ENCODE measurements around the gene CR1L. TPM values are rescaled to one million over a fixed set of nuclear protein-coding genes. Genes with fewer than 3 reads are reported as not detected.
"Not testable (repeated sequence)": the region's sequence is repeated elsewhere in the genome, so short reads cannot be mapped to it uniquely, and the experiment has no call there.

Gene CR1L
- total RNA-seq, 1 donor from 2014 or later = 0.60 TPM

DNA sequence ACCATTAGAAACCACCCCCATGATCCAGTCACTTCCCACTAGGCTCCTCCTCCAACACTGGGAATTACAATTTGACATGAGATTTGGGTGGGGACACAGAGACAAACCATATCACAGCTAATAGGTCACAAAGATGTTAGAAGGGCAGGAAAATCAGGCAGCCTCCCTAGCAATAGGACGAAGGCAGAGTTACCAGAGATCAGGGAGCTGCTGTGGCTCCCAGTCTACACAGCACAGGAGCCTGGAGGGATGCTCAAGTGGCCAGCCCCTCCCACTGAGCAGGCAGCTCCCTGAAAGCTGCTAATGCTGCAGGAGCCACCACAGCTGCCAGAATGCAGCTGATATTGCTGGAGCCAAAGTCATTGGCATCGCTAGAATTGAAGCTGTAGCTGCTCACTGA, 51.0 kb downstream of the CR1L start:
- ATAC-seq (ENCODE audit: low read depth) = no peak
- H3K36me3 Mint-ChIP-seq (ENCODE audit: low read depth) = no peaks in the 10 kb centered on the region
- no peak overlapping the region for H3K4me3 Mint-ChIP-seq
- H3K4me1 Mint-ChIP-seq = no peaks in the 10 kb centered on the region
- no peak for TF ChIP-seq CTCF (IDR thresholded peaks at IDR 0.05)
- no peak for DNase-seq
- peaks cover 5% of the 10 kb centered on the region for H3K27me3 Mint-ChIP-seq
- ChIA-PET CTCF (no interaction called here), POLR2A (no interaction called here)
- H3K27ac Mint-ChIP-seq = no peak overlapping the region
- H3K9me3 Mint-ChIP-seq = no peaks in the 10 kb centered on the region
- intact Hi-C loops (cut with micrococcal nuclease) = no loop called here

DNA sequence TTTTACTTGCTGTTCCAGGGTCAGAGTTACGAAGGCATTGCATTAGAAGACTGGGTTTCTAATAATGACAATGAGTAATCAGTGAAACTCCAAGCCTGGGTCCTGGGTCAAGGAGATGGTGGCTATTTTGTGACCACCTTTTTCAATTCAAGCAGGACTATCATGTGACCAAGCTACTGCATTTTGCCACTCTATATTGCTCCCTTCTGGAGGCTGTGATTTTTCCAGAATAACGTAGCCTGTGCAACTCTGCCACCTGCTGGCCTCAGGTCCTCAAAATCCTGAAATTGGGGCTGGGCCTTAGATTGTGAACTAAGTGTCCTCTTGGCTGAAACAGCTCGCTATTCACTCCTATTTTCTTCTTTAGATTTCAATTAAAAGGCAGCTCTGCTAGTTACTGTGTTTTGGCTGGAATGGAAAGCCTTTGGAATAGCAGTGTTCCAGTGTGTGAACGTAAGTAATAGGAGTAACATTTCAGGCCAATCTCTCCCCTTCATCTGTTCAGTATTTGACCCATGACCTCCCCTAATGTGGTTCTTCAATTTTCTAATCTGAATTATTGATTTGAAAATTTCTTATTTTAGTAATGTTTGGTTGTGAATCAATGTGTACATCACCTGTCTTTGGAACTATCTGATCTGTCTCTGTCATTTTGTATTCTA, 54.0 kb downstream of the CR1L start:
- ChIA-PET POLR2A (no interaction called here), CTCF (interaction anchor here (1.3 to 2.1 kb wide), 4 partner anchors 79 to 120 kb away, joined by 4 to 8 read pairs (median 6); no protein-coding TSS in a partner anchor)
- Mint-ChIP-seq H3K4me3 (no peak overlapping the region), H3K27ac (no peak overlapping the region), H3K9me3 (no peaks in the 10 kb centered on the region), H3K4me1 (no peaks in the 10 kb centered on the region), H3K36me3 (ENCODE audit: low read depth) (no peaks in the 10 kb centered on the region), H3K27me3 (peaks cover 7% of the 10 kb centered on the region)
- TF ChIP-seq CTCF (IDR thresholded peaks at IDR 0.05) = no peak
- DNase-seq (no peak), ATAC-seq (ENCODE audit: low read depth) (no peak)
- intact Hi-C loops (cut with micrococcal nuclease) = no loop called here

DNA sequence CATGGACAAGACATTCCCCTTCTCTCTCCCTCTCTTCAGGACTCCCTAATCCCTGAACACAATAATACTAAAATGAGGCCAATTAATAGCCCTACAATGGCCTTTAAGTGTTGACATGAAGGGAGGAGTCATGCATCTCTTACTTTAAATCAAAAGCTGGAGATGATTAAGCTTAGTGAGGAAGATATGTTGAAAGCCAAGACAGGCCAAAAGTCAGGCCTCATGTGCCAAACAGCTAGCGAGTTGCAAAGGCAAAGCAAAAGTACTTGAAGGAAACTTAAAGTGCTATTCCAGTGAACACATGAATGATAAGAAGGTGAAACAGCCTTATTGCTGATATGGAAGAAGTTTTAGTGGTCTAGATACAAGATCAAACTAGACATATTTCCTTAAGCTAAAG, 57.4 kb downstream of the CR1L start:
- POLR2A ChIA-PET = no interaction called here
- H3K4me3 Mint-ChIP-seq = no peak overlapping the region
- no peak for ATAC-seq (ENCODE audit: low read depth)

GRCh38 chr1:207703712-207704111, 58.8 kb downstream of the CR1L start:
- Mint-ChIP-seq H3K9me3 (no peaks in the 10 kb centered on the region), H3K27ac (no peak overlapping the region), H3K4me3 (no peak overlapping the region), H3K36me3 (ENCODE audit: low read depth) (no peaks in the 10 kb centered on the region), H3K27me3 (peaks cover 2% of the 10 kb centered on the region), H3K4me1 (no peaks in the 10 kb centered on the region)
- TF ChIP-seq CTCF (IDR thresholded peaks at IDR 0.05) = no peak
- intact Hi-C loops (cut with micrococcal nuclease) = no loop called here
- ChIA-PET CTCF (no interaction called here), POLR2A (no interaction called here)
- no peak for DNase-seq
- ATAC-seq (ENCODE audit: low read depth) = no peak

More for the DNA sequence above, 57.4 kb downstream of the CR1L start:
- CTCF ChIA-PET = no interaction called here
- DNase-seq = no peak
- no peak overlapping the region for H3K27ac Mint-ChIP-seq
- peaks cover 2% of the 10 kb centered on the region for H3K27me3 Mint-ChIP-seq
- no peaks in the 10 kb centered on the region for H3K9me3 Mint-ChIP-seq
- intact Hi-C loops (cut with micrococcal nuclease) = no loop called here
- no peaks in the 10 kb centered on the region for H3K4me1 Mint-ChIP-seq
- no peaks in the 10 kb centered on the region for H3K36me3 Mint-ChIP-seq (ENCODE audit: low read depth)
- TF ChIP-seq CTCF (IDR thresholded peaks at IDR 0.05) = no peak

DNA sequence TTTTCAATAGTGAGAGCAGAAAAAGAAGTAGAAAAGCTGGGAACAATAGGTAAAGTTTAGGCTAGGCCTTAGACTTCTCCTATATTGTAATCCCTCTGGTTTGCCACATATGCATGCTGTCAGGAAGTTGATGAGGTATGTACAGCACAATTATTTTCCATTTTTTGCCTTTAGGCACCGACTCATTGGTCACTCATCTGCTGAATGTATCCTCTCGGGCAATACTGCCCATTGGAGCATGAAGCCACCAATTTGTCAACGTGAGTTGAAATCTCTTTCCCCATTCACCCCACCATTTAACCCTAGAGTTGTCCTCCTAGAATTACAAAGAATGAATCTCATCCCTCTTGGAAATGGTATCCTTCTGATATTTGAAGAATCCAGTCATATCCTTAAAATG, 63.1 kb downstream of the CR1L start:
- H3K27ac Mint-ChIP-seq; CTCF ChIA-PET; intact Hi-C loops (cut with micrococcal nuclease); POLR2A ChIA-PET; DNase-seq; H3K36me3 Mint-ChIP-seq (ENCODE audit: low read depth); ATAC-seq (ENCODE audit: low read depth); H3K4me3 Mint-ChIP-seq; H3K27me3 Mint-ChIP-seq; H3K4me1 Mint-ChIP-seq; H3K9me3 Mint-ChIP-seq: not testable (repeated sequence)

DNA sequence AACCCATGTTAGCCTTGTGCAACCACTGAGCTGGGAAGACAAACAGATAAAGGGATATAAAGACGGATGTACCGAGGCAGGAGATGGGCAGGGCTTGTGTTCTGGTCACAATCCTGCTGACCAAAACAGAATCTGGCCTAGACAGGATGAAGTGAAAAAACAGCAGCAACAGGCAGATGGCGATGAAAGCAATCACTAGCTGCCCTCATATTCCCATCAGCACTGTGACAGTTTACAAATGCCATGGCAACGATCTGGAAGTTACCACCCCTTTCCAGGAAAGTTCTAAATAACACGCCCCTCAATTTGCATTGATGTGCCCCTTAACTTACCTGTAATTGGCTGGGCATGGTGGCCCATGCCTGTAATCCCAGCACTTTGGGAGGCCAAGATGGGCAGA, 66.4 kb downstream of the CR1L start:
- Mint-ChIP-seq H3K27ac (no peak overlapping the region), H3K27me3 (no peaks in the 10 kb centered on the region), H3K4me1 (no peaks in the 10 kb centered on the region), H3K9me3 (no peaks in the 10 kb centered on the region), H3K4me3 (no peak overlapping the region), H3K36me3 (ENCODE audit: low read depth) (no peaks in the 10 kb centered on the region)
- TF ChIP-seq CTCF (IDR thresholded peaks at IDR 0.05) = no peak
- intact Hi-C loops (cut with micrococcal nuclease) = no loop called here
- DNase-seq = no peak
- ChIA-PET POLR2A (no interaction called here), CTCF (interaction anchor here (0.6 kb wide), 1 partner anchor 14 kb away, joined by 3 read pairs; no protein-coding TSS in a partner anchor)
- ATAC-seq (ENCODE audit: low read depth) = no peak

DNA sequence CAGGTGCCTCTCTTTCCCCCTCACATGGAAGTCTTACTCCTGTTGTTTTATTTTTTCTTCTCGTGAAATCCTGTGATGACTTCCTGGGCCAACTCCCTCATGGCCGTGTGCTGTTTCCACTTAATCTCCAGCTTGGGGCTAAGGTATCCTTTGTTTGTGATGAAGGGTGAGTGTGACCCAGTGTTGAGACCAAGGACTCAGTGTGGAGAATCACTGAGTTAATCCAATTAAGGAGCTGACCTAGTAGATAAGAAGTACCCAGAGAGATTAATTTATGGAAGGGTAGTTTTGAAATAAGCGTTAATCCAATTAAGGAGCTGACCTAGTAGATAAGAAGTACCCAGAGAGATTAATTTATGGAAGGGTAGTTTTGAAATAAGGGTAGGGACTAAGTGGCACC, 67.8 kb downstream of the CR1L start:
- H3K9me3 Mint-ChIP-seq; CTCF ChIA-PET; H3K4me1 Mint-ChIP-seq; POLR2A ChIA-PET; ATAC-seq (ENCODE audit: low read depth); H3K36me3 Mint-ChIP-seq (ENCODE audit: low read depth); H3K27ac Mint-ChIP-seq; H3K4me3 Mint-ChIP-seq; H3K27me3 Mint-ChIP-seq; intact Hi-C loops (cut with micrococcal nuclease); DNase-seq: not testable (repeated sequence)

Measured in activated B cell treated with CpG ODN at 0.5 μM for 24 hours (primary cell).